ENCODE measurements around the gene IGFALS. TPM values are rescaled to one million over a fixed set of nuclear protein-coding genes. Genes with fewer than 3 reads are reported as not detected.

Gene IGFALS
- total and polyA plus RNA-seq, 2 donors (not counting 3 experiments of a cell fraction or from before 2014, with no cell fraction given) = not detected

- Histone ChIP-seq H3K4me2 (ENCODE audit: insufficient read depth, low read length) (no peak overlapping the region), H3K27ac (ENCODE audit: insufficient read depth, low read depth, low read length) (no peak overlapping the region), H3K4me3 (replicated peaks in 1 of 3; ENCODE audit: insufficient read depth in 1 of 3, low read depth in 1 of 3, low read length in 3 of 3) (no peak overlapping the region), H4K20me1 (replicated peaks; ENCODE audit: control insufficient read depth, extremely low read depth, insufficient read depth, low read length) (no peaks in the 10 kb centered on the region), H2AFZ (ENCODE audit: low read depth, low read length) (no peak overlapping the region), H3K79me2 (ENCODE audit: control insufficient read depth, insufficient read depth, low read length) (peaks cover 20% of the 10 kb centered on the region), H3K9me1 (replicated peaks; ENCODE audit: control insufficient read depth, extremely low read depth, insufficient read depth, low read length) (no peaks in the 10 kb centered on the region), H3K27me3 (ENCODE audit: control insufficient read depth in 2 of 2, insufficient read depth in 2 of 2, low read length in 2 of 2) (no peaks in the 10 kb centered on the region), H3K9ac (replicated peaks; ENCODE audit: extremely low read depth, insufficient read depth, low read length) (no peak overlapping the region), H3K4me1 (ENCODE audit: control insufficient read depth, extremely low read depth, insufficient read depth, low read length) (peaks cover 14% of the 10 kb centered on the region), H3K9me3 (replicated peaks; ENCODE audit: control insufficient read depth, insufficient read depth, low read length) (no peaks in the 10 kb centered on the region), H3K36me3 (ENCODE audit: control insufficient read depth in 2 of 2, extremely low read depth in 1 of 2, insufficient read depth in 2 of 2, low read length in 2 of 2) (peaks cover 0 to 2% of the 10 kb centered on the region in 2 experiments)
- FAIRE-seq (peak; percentile 33), DNase-seq (ENCODE audit: low read depth, low spot score) (no peak)
- dilution Hi-C loops (cut with MboI; ENCODE audit: extremely low pct_ligation_motif_present, low sequenced_read_pairs) = no loop called here
- ChIA-PET CTCF (no interaction called here), POLR2A (no interaction called here)
- intact Hi-C loops (cut with micrococcal nuclease) = no loop called here
- no peak for TF ChIP-seq FOS (IDR thresholded peaks at IDR 0.05; ENCODE audit: borderline replicate concordance, insufficient read depth, low read length)
- no peak for TF ChIP-seq GATA2 (IDR thresholded peaks at IDR 0.05; ENCODE audit: insufficient read depth, insufficient read length, low read depth, low read length)
- no peak for TF ChIP-seq MYC (IDR thresholded peaks at IDR 0.05; ENCODE audit: low read depth, low read length)
- no peak for TF ChIP-seq MAX (IDR thresholded peaks at IDR 0.05; ENCODE audit: insufficient read depth, insufficient read length)
- no peak for TF ChIP-seq EZH2 (IDR thresholded peaks at IDR 0.05; ENCODE audit: borderline replicate concordance, low read depth, low read length, severe bottlenecking)
- no peak for TF ChIP-seq POLR2AphosphoS5 (IDR thresholded peaks at IDR 0.05; ENCODE audit: insufficient read depth, low read depth, low read length)
- TF ChIP-seq JUN (IDR thresholded peaks at IDR 0.05; ENCODE audit: borderline replicate concordance, insufficient read depth, insufficient read length, low read depth) = no peak
- BruUV-seq (replicated peaks) = no TSS peak
Observed at GRCh38 chr16:1831186-1832075, 37.9 kb upstream of the IGFALS start.

All from endothelial cell of umbilical vein (primary cell).